Ovary (tissue), 9 donors: ENCODE results near the gene ZNF17. TPM values are rescaled to one million over a fixed set of nuclear protein-coding genes. Genes with fewer than 3 reads are reported as not detected.

Experiments
- DNase-seq, 5 donors: peaks; one replicate each; pipeline ENCODE4 v3.0.0-alpha.2; 2019 to 2020
- H3K27ac ChIP-seq, 2 donors: fragments of 200-600 bp; one replicate each; pipeline versions ENCODE4 v1.5.1 to v1.8.0; 2019 to 2022
- H3K27me3 ChIP-seq: fragments of 200-600 bp; one replicate; pipeline ENCODE4 v1.8.0; 2022
- H3K36me3 ChIP-seq: fragments of 200-600 bp; sonication (generic); one replicate; pipeline ENCODE4 v1.5.1; 2019
- H3K4me1 ChIP-seq: one replicate; pipeline ENCODE4 v1.8.1; 2013; ENCODE audit warnings: mild to moderate bottlenecking, moderate library complexity; ENCODE audit not compliant: insufficient read depth
- H3K4me3 ChIP-seq: fragments of 200-600 bp; sonication (generic); one replicate; pipeline ENCODE4 v1.5.1; 2017
- H3K9me3 ChIP-seq, 2 donors: fragments of 200-600 bp in 1 of 2; sonication (generic) in 1 of 2; one replicate each; pipeline versions ENCODE4 v1.5.1 to v1.8.1; 2013 to 2019; ENCODE audit warnings: mild to moderate bottlenecking in 1 of 2, moderate library complexity in 1 of 2
- EP300 ChIP-seq: sonication (generic); formaldehyde crosslinking; IDR thresholded peaks from one replicate; pipeline ENCODE4 v1.6.1; 2017; ENCODE audit warnings: antibody characterized with exemption
- POLR2A ChIP-seq: fragments of 450-650 bp; IDR thresholded peaks from one replicate; pipeline ENCODE4 v1.6.1; 2017; ENCODE audit warnings: antibody characterized with exemption, mild to moderate bottlenecking, moderate library complexity
- WGBS, 3 donors: extraction: QIAGEN DNeasy Blood & Tissue Kit in 1 of 3; methylation state at CpG; one replicate each; pipeline versions ENCODE4 v1.1.5 to v1.1.7; 2013 to 2017; 5-methylcytosine and 5-hydroxymethylcytosine counted together
- intact Hi-C, 4 donors: fragments of 100-400 bp; cut with DNase I; formaldehyde crosslinking; loops; one replicate each; pipeline versions ENCODE4 v1.11.0 to v1.15.1; 2022 to 2023
- polyA plus RNA-seq, 2 donors: library from polyadenylated mRNA; stranded (reverse); fragments of 200-250 nt in 1 of 2; fragments of 350-450 nt in 1 of 2; fragmentation: Illumina TruSeq in 1 of 2; extraction: RNeasy Lipid Tissue Mini Kit (QIAGEN cat#74804) in 1 of 2; gene quantifications; one replicate each; pipeline ENCODE4 v1.2.3, GENCODE V29; 2013 to 2014
- total RNA-seq, 7 donors: library from RNA; depleted of rRNA in 2 of 7; stranded (reverse); fragments of >200 nt in 2 of 7; fragmentation: NEBNext Ultra II Directional in 3 of 7; extraction: Animal tissue kit (Norgen Biotek cat#: 25700) in 3 of 7; gene quantifications; one replicate each; pipeline versions ENCODE4 v1.1.0 to v1.2.4, GENCODE V29; 2016 to 2023
- TF ChIP-seq, protein P1 (sequence below), 3 donors: fragments of 450-650 bp in 2 of 3; fragments of 200-600 bp in 1 of 3; IDR thresholded peaks; one replicate each; pipeline versions ENCODE4 v1.5.1 to v1.8.0; 2016 to 2022; ENCODE audit warnings: antibody characterized with exemption in 3 of 3, mild to moderate bottlenecking in 1 of 3
- donor health status: DM: no; HTN: no; CAD: no; lungs with moderate emphysema.
- donor health status: DM: no; HTN: no; CAD: no.
- donor health status: Bipolar disorder and iron deficiency.
- donor health status: DM: yes; HTN: yes; CAD: no.
- donor health status: DM: no; HTN: no; CAD: no.
- donor health status: DM: yes; HTN: yes; CAD: no.

ZNF17 gene
- total and polyA plus RNA-seq, 9 donors = 5.4 to 22.4 (median 14.7) TPM

DNA sequence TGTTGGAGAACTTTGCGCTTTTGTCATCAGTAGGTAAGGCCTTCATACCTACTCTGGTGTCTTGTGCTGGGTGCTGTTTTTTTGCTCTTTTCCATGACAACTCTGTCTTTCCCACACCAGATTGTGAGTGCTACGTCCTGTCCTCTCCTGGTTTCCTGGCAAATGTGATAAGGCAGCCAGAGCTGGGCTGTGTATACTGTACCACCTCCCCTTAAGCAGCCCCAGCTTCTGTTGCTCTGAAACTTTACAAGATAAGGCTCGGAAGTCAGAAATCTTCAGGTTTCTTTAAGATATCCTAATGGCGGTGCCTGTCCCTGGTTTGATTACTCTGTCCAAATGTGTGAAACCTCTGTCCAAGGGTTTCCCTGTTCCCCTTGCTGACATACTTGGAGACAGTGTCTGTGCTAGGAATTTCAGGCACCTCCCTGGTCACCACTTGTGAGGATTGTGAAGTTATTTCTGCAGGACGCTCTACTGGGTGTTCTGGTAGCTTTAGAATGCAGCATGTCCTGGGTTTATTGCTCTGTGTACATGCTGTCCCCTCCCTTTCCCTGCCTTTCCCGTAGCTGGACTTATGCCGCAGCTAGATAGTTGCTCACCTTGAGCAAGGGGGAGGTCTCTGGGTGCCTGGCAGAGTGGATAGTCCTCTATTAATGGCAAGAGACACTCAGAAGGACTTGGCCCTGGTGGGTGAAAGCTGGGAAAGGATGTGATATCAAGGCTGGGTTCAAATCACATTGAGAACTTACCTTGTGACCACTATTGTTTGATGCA lies 31.2 kb downstream of the ZNF17 start:
- TF ChIP-seq POLR2A (no peak), EP300 (no peak)
- TF ChIP-seq, protein P1, sequence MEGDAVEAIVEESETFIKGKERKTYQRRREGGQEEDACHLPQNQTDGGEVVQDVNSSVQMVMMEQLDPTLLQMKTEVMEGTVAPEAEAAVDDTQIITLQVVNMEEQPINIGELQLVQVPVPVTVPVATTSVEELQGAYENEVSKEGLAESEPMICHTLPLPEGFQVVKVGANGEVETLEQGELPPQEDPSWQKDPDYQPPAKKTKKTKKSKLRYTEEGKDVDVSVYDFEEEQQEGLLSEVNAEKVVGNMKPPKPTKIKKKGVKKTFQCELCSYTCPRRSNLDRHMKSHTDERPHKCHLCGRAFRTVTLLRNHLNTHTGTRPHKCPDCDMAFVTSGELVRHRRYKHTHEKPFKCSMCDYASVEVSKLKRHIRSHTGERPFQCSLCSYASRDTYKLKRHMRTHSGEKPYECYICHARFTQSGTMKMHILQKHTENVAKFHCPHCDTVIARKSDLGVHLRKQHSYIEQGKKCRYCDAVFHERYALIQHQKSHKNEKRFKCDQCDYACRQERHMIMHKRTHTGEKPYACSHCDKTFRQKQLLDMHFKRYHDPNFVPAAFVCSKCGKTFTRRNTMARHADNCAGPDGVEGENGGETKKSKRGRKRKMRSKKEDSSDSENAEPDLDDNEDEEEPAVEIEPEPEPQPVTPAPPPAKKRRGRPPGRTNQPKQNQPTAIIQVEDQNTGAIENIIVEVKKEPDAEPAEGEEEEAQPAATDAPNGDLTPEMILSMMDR (IDR thresholded peaks at IDR 0.05) = no peak
- Histone ChIP-seq H3K36me3 (no peaks in the 10 kb centered on the region), H3K4me3 (no peak overlapping the region), H3K4me1 (no peaks in the 10 kb centered on the region), H3K27me3 (no peaks in the 10 kb centered on the region), H3K9me3 (peaks cover 6 to 54% of the 10 kb centered on the region in 2 donors), H3K27ac (no peak overlapping the region)
- intact Hi-C loops = no loop called here
- 82 to 93% (median 87%) methylated on average over 7 of the region's 7 CpGs for WGBS, 3 donors
- DNase-seq = no peak

DNA sequence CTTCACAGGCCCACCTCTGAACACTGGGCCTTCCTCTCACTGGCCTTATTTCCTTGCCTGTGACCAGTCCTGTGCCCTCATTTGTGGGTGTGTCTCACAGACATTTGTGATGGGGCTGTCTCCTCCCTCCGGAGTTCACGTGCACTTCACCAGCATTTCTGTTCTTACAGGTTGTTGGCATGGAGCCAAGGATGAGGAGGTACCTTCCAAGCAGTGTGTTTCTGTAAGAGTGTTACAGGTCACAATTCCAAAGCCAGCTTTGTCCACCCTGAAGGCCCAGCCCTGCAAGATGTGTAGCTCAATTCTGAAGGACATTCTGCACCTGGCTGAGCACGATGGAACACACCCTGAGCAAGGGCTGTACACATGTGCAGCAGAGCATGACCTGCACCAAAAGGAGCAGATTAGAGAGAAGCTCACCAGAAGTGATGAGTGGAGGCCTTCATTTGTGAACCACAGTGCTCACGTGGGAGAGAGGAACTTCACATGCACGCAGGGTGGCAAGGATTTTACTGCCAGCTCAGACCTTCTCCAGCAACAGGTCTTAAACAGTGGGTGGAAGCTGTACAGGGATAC lies 32.2 kb downstream of the ZNF17 start:
- 76 to 83% (median 83%) methylated on average over 5 of the region's 5 CpGs for WGBS, 3 donors
- H3K9me3 ChIP-seq = peaks cover 6 to 61% of the 10 kb centered on the region in 2 donors
- intact Hi-C loops = no loop called here
- DNase-seq = no peak
- no peaks in the 10 kb centered on the region for H3K4me1 ChIP-seq
- TF ChIP-seq, protein P1 (IDR thresholded peaks at IDR 0.05) = no peak
- TF ChIP-seq POLR2A = no peak
- TF ChIP-seq EP300 = no peak
- H3K27me3 ChIP-seq = no peaks in the 10 kb centered on the region
- H3K27ac ChIP-seq = no peak overlapping the region
- H3K4me3 ChIP-seq = no peak overlapping the region
- no peaks in the 10 kb centered on the region for H3K36me3 ChIP-seq

DNA sequence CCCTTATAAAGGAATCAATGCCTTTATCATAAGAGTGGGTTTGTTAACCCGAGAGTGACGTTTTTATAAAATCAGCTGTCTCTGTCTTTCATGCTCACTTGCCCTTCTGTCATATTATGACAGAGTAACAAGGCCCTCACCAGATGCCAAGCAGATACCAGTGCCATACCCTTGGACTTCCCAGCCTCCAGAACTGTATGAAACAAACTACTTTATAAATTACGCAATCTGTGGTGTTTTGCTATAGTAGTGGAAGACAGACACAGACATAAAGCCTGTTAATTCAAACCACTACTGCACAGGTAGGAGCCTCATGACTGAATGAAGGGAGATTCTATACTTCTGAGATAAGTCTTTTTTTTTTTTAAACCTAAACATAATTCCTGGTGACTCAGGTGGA lies 41.3 kb downstream of the ZNF17 start:
- no peaks in the 10 kb centered on the region for H3K4me1 ChIP-seq
- DNase-seq = no peak
- TF ChIP-seq, protein P1 (IDR thresholded peaks at IDR 0.05) = no peak
- TF ChIP-seq EP300 = no peak
- TF ChIP-seq POLR2A = no peak
- intact Hi-C loops = no loop called here
- H3K27me3 ChIP-seq = no peaks in the 10 kb centered on the region
- H3K36me3 ChIP-seq = no peaks in the 10 kb centered on the region
- H3K9me3 ChIP-seq = peaks cover 0 to 43% of the 10 kb centered on the region in 2 donors
- WGBS, 3 donors = 93 to 95% (median 95%) methylated on average over 3 of the region's 3 CpGs
- no peak overlapping the region for H3K27ac ChIP-seq
- no peak overlapping the region for H3K4me3 ChIP-seq

DNA sequence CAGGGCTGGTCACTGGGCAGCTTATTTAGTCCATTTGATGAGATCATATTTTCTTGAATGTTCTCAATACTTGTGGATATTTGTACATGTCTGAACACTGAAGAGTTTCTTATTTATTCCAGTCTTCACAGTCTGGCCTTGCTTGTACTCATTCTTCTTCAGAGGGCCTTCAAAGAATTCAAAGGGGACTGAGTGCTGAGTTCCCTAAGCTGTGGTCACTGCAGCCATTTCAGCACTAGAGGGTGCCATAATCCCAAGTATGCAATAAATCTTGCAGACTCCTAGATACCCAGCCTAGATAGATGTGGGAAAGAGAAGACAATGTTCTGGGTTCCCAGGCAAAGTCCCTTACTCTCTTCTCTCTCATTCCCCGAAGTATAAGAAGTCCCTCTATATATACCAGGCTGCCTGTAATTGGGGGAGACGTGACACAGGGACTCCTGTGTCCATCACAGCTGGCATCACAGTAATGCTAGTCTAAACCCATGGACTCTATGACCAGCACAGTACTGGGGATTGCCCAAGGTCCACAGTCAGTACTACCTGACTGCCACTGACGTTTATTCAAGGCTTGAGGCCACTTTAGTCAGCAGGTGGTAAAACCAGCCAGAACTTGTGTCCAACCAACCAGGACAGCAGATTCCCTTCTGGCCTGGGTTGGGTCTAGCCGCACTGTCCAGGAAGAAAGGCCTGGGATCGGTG lies 54.9 kb downstream of the ZNF17 start:
- intact Hi-C loops = no loop called here
- Histone ChIP-seq H3K4me3 (no peak overlapping the region), H3K9me3 (peaks cover 19 to 30% of the 10 kb centered on the region in 2 donors), H3K36me3 (no peaks in the 10 kb centered on the region), H3K27ac (no peak overlapping the region), H3K4me1 (no peaks in the 10 kb centered on the region), H3K27me3 (no peaks in the 10 kb centered on the region)
- TF ChIP-seq, protein P1 (IDR thresholded peaks at IDR 0.05) = no peak
- TF ChIP-seq POLR2A = no peak
- 74 to 95% (median 83%) methylated on average over 5 of the region's 5 CpGs for WGBS, 3 donors
- no peak for DNase-seq
